Testis (tissue), 2 donors: ENCODE measurements around the gene AQP7.
"Not testable (repeated sequence)": the region's sequence is repeated elsewhere in the genome, so short reads cannot be mapped to it uniquely, and the experiment has no call there.

Experiments
- POLR2A ChIP-seq: fragments of 450-650 bp; IDR thresholded peaks from one replicate; pipeline ENCODE4 v1.6.1; 2017; ENCODE audit warnings: antibody characterized with exemption, mild to moderate bottlenecking, moderate library complexity
- TF ChIP-seq, protein P1 (sequence below), 3 experiments: fragments of 450-650 bp in 2 of 3; fragments of 200-600 bp in 1 of 3; sonication (generic) in 1 of 3; IDR thresholded peaks; one replicate each; pipeline ENCODE4 v1.5.1; 2016 to 2019; ENCODE audit warnings: antibody characterized with exemption in 3 of 3, mild to moderate bottlenecking in 2 of 3, moderate library complexity in 1 of 3

DNA sequence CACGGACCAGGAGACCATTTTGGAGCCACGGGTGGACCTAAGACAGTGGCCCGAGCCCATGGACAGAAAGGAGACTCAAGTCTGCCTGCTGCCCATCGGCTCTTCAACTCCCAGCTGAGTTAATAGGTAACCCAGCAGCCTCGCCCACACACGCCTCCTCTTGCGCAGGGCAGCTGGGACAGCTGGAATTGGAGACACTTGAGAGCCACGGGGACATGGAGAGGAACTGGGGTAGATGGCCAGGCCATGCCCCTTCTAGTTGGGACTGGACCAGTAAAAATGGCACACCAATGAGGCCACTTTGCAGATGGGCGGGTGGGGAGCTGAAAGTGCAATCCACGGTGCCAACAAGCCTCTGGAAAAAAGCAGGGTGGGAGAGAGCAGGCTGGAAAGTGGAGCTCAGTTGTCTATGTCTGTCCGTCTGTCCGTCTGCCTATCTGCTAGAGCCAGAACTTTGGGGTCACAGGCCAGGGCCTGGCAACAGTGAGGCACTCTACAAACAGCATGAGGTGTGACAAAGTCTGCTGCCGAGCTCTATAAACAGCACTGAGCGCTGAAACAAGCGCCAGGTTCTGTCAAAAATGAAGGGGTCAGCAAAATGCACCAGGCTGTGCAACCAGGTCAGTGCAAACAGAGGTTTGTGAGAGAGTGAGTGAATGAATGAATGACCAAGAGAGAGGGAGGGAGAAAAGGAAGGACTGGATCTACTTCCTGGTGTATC, 7.0 kb downstream of the AQP7 start:
- TF ChIP-seq, protein P1, sequence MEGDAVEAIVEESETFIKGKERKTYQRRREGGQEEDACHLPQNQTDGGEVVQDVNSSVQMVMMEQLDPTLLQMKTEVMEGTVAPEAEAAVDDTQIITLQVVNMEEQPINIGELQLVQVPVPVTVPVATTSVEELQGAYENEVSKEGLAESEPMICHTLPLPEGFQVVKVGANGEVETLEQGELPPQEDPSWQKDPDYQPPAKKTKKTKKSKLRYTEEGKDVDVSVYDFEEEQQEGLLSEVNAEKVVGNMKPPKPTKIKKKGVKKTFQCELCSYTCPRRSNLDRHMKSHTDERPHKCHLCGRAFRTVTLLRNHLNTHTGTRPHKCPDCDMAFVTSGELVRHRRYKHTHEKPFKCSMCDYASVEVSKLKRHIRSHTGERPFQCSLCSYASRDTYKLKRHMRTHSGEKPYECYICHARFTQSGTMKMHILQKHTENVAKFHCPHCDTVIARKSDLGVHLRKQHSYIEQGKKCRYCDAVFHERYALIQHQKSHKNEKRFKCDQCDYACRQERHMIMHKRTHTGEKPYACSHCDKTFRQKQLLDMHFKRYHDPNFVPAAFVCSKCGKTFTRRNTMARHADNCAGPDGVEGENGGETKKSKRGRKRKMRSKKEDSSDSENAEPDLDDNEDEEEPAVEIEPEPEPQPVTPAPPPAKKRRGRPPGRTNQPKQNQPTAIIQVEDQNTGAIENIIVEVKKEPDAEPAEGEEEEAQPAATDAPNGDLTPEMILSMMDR (IDR thresholded peaks at IDR 0.05) = not testable (repeated sequence)
- not testable (repeated sequence) for TF ChIP-seq POLR2A
